HUES48 (cell line): Measurements from ENCODE around the gene CTSL.

Source experiments
- H3K27ac ChIP-seq: one replicate; pipeline ENCODE4 v1.7.0; 2013; ENCODE audit warnings: low read depth, low read length, inconsistent platforms
- H3K27me3 ChIP-seq: 2 replicates; pipeline ENCODE4 v1.6.1; 2013; ENCODE audit warnings: mild to moderate bottlenecking, low read length; ENCODE audit not compliant: control insufficient read depth, insufficient read depth
- H3K36me3 ChIP-seq: 2 replicates; pipeline ENCODE4 v1.6.1; 2013; ENCODE audit warnings: low read length; ENCODE audit not compliant: control insufficient read depth, insufficient read depth
- H3K4me1 ChIP-seq: 2 replicates; pipeline ENCODE4 v1.6.1; 2013; ENCODE audit warnings: mild to moderate bottlenecking, low read length; ENCODE audit not compliant: control insufficient read depth, insufficient read depth
- H3K4me3 ChIP-seq: 2 replicates; pipeline ENCODE4 v1.5.1; 2013; ENCODE audit warnings: mild to moderate bottlenecking, low read depth, low read length
- H3K9ac ChIP-seq: 2 replicates; pipeline ENCODE4 v1.6.1; 2013; ENCODE audit warnings: mild to moderate bottlenecking, low read depth, low read length, moderate library complexity
- H3K9me3 ChIP-seq: 2 replicates; pipeline ENCODE4 v1.6.1; 2013; ENCODE audit warnings: low read length; ENCODE audit not compliant: control insufficient read depth, insufficient read depth

Gene CTSL

DNA sequence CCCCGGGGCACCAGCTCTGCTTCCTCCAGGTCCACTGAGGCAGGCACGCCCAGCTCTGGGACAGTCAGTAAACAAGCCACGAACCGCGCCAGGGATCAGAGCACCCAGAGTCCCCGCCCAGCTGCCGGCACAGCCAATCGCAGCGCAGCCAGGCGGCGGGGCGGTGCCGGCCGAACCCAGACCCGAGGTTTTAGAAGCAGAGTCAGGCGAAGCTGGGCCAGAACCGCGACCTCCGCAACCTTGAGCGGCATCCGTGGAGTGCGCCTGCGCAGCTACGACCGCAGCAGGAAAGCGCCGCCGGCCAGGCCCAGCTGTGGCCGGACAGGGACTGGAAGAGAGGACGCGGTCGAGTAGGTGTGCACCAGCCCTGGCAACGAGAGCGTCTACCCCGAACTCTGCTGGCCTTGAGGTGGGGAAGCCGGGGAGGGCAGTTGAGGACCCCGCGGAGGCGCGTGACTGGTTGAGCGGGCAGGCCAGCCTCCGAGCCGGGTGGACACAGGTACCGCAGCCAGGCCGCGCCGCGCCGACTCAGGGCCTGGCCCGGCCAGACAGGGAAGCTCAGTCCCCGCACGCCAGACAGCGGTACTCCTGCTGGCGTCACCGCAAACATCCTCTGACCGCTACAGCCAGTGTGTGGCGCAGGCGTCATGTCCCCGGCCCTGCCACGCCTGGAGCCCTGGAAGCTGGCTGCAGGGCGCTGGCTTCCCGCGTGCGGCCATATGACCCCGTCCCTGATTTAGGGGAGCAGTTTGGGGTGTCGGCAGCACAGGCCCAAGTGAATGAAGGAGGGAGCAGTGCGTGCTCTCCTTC is at the start of gene CTSL:
CTSL (plus strand) TSS at position 220 of the 810 bp plus-strand sequence. CDS start 1,485 bp downstream, outside the sequence.
- H3K4me1 ChIP-seq, result peaks cover 4% of the 10 kb centered on the region; the same call in 1 of the 2 replicates
- H3K4me3 ChIP-seq, result peak within 1 kb of the TSS; percentile 83
- peaks cover 9% of the 10 kb centered on the region for H3K27me3 ChIP-seq
- H3K36me3 ChIP-seq, result peaks cover 5% of the 10 kb centered on the region; the same call in 1 of the 2 replicates
- H3K9ac ChIP-seq, result peak within 1 kb of the TSS; percentile 78
- H3K9me3 ChIP-seq, result no peaks in the 10 kb centered on the region
- H3K27ac ChIP-seq, result peak within 1 kb of the TSS; percentile 78

DNA sequence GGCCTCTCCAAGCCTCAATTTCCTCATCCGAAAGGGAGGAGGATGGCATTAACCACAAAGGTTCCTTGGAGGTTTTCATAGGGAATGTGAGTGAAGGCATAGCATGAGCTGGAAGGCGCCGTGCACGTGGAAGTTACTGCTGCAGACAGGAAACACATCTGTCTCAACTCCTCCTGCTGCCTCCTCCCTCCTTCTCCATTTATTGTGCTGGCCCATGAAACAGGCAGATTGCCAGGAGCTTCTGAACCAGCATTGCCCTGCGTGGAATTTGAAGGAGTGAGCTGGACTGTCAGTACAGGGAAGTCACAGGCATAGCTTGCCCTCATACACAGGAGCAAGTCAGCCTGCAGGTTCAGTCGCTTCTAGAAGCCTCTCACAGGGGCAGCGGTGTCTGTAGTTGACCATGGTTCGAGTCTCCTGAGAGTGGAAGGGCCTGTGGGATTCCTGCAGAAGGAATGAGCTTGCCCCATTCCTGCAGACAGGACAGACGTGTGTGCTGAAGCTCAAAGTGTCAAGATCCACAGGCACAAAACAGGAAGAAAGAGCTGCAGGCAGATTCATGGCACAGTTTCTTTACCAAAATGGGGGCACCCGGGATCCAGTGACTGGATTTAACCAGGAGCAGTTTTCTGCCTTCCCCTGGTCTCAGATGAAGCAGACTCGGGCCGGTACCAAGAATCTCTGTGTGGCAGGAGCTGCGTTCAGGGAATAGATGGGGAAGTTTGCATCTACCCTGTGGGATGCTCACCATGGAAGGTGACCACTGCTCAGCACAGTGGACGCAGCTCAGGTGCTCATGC is 48.7 kb upstream of the CTSL start:
- Histone ChIP-seq H3K4me1 (no peaks in the 10 kb centered on the region), H3K9me3 (no peaks in the 10 kb centered on the region), H3K27ac (no peak overlapping the region), H3K36me3 (peaks cover 31% of the 10 kb centered on the region), H3K27me3 (no peaks in the 10 kb centered on the region), H3K9ac (no peak overlapping the region), H3K4me3 (no peak overlapping the region)

DNA sequence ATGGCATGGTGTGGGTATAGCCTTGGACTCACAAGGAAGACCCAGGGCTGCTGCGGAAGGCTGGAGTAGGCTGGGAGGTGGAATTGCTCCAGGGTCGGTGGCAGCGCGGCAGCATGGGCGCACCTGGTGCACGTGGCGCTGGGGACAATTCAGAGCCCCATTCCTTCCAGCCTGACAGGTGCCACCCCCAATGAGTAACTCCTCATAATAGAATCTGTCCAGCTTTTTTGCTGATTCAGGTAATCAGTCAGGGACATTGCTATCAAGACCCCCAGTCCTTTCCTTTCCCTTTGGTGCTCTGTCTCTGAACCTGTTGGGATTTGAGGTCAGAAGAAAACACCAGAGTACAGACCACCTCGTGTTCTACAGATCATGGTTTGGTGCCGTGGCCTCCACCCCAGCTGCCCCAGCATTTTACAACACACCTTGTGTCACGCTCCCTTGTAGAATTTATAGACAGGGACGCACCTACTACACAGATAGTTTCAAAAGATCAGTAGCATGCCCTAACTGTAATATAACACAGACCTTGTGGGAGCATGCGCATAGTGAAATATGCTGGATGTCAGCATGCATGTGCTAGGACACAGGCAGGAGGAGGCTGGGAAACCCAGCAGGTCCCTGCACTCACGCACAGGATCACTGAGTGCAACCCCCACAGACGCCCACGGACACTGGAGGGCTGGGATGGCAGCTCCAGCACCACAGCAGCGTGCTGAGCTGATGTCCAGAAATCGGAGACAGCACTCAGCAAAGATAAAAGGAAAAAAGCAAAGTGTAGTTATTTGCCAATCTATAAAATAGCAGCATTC is 47.9 kb upstream of the CTSL start:
- H3K4me1 ChIP-seq, result no peaks in the 10 kb centered on the region
- no peak overlapping the region for H3K27ac ChIP-seq
- no peaks in the 10 kb centered on the region for H3K9me3 ChIP-seq
- H3K27me3 ChIP-seq, result no peaks in the 10 kb centered on the region
- H3K36me3 ChIP-seq, result peaks cover 30% of the 10 kb centered on the region
- H3K4me3 ChIP-seq, result no peak overlapping the region
- no peak overlapping the region for H3K9ac ChIP-seq

DNA sequence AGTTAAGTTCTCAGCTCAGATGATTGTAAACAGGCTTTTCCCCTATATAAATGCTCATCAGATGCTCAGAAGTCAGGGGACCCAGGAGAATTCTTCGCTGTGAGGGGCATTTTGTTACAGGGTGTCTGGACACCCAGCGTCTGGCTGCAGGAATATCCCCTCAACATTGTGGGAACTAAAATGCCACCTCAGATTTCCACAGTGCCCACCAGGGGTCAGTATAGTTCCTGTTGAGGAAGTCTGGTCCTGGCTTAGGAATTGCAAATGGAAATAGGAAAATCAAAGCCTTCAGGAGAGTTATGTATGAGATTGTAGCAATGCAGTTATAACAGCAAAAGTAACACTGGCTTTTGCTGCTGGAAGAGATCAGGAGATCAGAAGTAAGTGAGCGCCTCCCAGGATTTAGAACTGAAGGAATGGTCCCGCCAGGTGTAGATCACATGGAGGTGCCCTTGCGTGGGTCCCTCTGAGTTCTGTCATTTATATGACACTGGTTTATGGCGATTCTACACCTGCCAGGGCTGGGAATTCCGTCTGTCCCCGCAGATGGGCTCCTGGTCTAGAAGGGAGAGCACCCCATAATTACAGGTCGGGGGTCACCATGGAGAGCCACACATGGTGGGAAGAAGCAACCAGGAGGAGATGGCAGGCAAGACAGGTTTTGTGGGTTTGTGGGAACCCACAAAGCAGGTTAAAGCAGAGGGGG is 47.1 kb upstream of the CTSL start:
- no peaks in the 10 kb centered on the region for H3K27me3 ChIP-seq
- H3K36me3 ChIP-seq, result peaks cover 23% of the 10 kb centered on the region
- H3K27ac ChIP-seq, result no peak overlapping the region

GRCh38 chr9:87681271-87682061 is 44.5 kb upstream of the CTSL start:
- no peaks in the 10 kb centered on the region for H3K4me1 ChIP-seq
- no peak overlapping the region for H3K9ac ChIP-seq
- H3K9me3 ChIP-seq, result no peaks in the 10 kb centered on the region
- no peak overlapping the region for H3K27ac ChIP-seq
- H3K36me3 ChIP-seq, result peaks cover 39% of the 10 kb centered on the region
- no peaks in the 10 kb centered on the region for H3K27me3 ChIP-seq
- H3K4me3 ChIP-seq, result no peak overlapping the region

More for the DNA sequence above, 47.1 kb upstream of the CTSL start:
- Histone ChIP-seq H3K9ac (no peak overlapping the region), H3K9me3 (no peaks in the 10 kb centered on the region), H3K4me1 (no peaks in the 10 kb centered on the region), H3K4me3 (no peak overlapping the region)

GRCh38 chr9:87682085-87682484 is 43.8 kb upstream of the CTSL start:
- Histone ChIP-seq H3K4me3 (no peak overlapping the region), H3K27ac (no peak overlapping the region), H3K9ac (no peak overlapping the region), H3K9me3 (no peaks in the 10 kb centered on the region), H3K4me1 (no peaks in the 10 kb centered on the region), H3K36me3 (peaks cover 45% of the 10 kb centered on the region), H3K27me3 (no peaks in the 10 kb centered on the region)

DNA sequence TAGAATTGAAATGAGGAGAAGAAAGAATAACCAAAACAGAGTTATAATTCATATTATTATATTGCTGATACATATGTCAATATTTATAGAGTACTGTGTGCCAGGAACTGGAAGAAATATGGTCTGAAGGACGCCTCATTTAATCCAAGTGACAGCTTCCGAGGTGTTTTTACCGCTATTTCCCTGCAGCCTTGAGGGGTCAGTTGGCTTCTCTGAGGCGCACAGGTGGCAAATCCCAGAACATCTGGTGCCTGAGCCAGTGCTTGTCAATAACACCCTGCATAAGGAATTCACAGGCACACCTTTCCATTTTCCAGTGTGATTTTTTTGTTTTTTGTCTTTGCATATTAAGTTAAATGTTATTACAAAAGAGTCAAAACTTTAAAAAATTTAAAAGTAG is 43.3 kb upstream of the CTSL start:
- Histone ChIP-seq H3K9ac (no peak overlapping the region), H3K36me3 (peaks cover 49% of the 10 kb centered on the region), H3K9me3 (no peaks in the 10 kb centered on the region), H3K27ac (no peak overlapping the region), H3K27me3 (no peaks in the 10 kb centered on the region), H3K4me3 (no peak overlapping the region), H3K4me1 (no peaks in the 10 kb centered on the region)

DNA sequence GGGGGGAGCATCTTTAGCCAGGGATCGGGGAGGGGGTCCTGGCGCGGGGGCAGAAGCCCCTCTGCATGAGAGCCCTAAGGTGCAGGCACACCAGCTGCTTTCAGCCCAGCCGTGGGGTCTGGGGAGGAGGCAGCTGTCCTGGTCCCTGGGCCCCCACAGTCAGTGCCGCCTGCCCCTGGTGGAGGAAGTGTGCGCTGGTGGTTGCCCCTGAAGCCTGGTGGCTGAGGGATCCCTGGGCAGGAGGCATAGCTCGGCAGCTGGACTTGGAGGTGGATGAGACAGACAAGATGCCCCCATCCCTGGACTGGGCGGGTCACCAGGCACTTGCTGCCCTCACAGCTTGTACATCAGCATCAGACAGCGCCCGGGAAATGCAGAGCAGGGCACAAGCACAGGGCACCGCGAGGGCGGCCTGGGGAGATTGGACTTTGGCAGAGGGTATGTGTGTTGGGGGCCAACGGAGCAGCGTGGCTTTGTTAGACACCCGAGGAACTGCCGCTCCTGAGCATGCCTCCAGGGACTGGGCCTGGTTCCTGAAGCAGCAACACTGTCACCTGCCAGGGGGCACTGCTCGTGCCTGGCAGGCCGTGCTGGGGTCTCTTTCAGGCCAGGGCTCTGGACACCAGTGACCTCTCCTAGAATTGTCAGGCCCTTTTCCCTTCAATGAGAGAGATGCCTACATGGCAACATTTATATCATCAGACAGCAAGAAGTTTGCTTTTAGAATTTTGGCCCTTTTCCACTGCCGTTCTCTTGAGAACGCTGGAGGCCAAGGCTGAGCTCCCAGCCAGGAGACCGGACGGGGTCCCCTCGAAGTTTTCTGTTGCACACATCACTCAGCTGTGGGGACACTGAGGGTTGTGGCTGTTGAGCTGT is 41.9 kb upstream of the CTSL start:
- H3K9me3 ChIP-seq, result no peaks in the 10 kb centered on the region
- peaks cover 49% of the 10 kb centered on the region for H3K36me3 ChIP-seq
- H3K27ac ChIP-seq, result peak overlapping the region; percentile 25
- H3K4me3 ChIP-seq, result no peak overlapping the region
- H3K9ac ChIP-seq, result no peak overlapping the region
- no peaks in the 10 kb centered on the region for H3K4me1 ChIP-seq
- no peaks in the 10 kb centered on the region for H3K27me3 ChIP-seq

- Histone ChIP-seq H3K27me3 (no peaks in the 10 kb centered on the region), H3K4me3 (no peak overlapping the region), H3K36me3 (peaks cover 49% of the 10 kb centered on the region), H3K27ac (no peak overlapping the region), H3K9me3 (no peaks in the 10 kb centered on the region), H3K9ac (no peak overlapping the region), H3K4me1 (no peaks in the 10 kb centered on the region)
These were observed 41.2 kb upstream of the CTSL start for GRCh38 chr9:87684627-87685219.
